ENCODE results near the gene LSM10.

DNA sequence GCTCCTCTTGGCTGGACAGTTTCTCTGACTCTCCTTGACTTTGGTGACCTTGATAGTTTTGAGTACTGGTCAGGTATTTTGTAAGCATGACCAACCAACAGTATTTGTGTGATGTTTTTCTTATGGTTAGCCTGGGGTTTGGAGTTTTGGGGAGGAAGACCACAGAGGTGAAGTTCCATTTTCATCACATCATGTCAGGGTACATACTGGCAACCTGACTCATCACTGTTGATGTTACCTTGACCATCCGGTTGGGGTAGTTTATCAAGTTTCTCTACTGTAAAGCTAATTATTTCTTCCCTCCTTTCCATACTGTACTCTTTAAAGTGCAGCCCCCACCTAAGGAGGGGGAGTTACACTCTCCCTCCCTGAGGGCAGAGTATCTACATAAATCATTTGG is 39.1 kb upstream of the LSM10 start:
- TF ChIP-seq, protein P1, sequence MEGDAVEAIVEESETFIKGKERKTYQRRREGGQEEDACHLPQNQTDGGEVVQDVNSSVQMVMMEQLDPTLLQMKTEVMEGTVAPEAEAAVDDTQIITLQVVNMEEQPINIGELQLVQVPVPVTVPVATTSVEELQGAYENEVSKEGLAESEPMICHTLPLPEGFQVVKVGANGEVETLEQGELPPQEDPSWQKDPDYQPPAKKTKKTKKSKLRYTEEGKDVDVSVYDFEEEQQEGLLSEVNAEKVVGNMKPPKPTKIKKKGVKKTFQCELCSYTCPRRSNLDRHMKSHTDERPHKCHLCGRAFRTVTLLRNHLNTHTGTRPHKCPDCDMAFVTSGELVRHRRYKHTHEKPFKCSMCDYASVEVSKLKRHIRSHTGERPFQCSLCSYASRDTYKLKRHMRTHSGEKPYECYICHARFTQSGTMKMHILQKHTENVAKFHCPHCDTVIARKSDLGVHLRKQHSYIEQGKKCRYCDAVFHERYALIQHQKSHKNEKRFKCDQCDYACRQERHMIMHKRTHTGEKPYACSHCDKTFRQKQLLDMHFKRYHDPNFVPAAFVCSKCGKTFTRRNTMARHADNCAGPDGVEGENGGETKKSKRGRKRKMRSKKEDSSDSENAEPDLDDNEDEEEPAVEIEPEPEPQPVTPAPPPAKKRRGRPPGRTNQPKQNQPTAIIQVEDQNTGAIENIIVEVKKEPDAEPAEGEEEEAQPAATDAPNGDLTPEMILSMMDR (IDR thresholded peaks at IDR 0.05 in 8 of 11, conservative IDR thresholded peaks at IDR 0.05 in 3 of 11), result no peak
- no peak for TF ChIP-seq POLR2AphosphoS5 (IDR thresholded peaks at IDR 0.05)

Data from spleen (tissue), 7 donors.